Measurements from ENCODE around the gene SBK3.

The SBK3 gene

GRCh38 chr19:55503502-55504251, 41.7 kb downstream of the SBK3 start (continued):
- no peak for TF ChIP-seq MEIS1 (CRISPR knock-in tag; IDR thresholded peaks at IDR 0.05; ENCODE audit: borderline replicate concordance)
- no peak for TF ChIP-seq ZNF548 (tag by site-specific recombination; IDR thresholded peaks at IDR 0.05)
- TF ChIP-seq PRDM6 (tag by site-specific recombination; IDR thresholded peaks at IDR 0.05): no peak
- 0 out of 2 replicates have a peak, but pooled peaks have one; percentile 18 for TF ChIP-seq ZNF404 (tag by site-specific recombination; IDR thresholded peaks at IDR 0.05)
- TF ChIP-seq ZBTB17 (tag by site-specific recombination; IDR thresholded peaks at IDR 0.05): peak; percentile 88
- no peak for TF ChIP-seq ZNF174 (tag by site-specific recombination; IDR thresholded peaks at IDR 0.05)
- TF ChIP-seq ATF2 (tag by site-specific recombination; IDR thresholded peaks at IDR 0.05; ENCODE audit: low read depth): peak; percentile 87; the same call in 1 of the 2 replicates
- no peak for TF ChIP-seq ZNF473 (tag by site-specific recombination; IDR thresholded peaks at IDR 0.05)
- TF ChIP-seq ZNF518A (tag by site-specific recombination; conservative IDR thresholded peaks at IDR 0.05; ENCODE audit: low read depth): peak; percentile 37; the same call in 1 of the 2 replicates
- no peak for TF ChIP-seq ZNF221 (tag by site-specific recombination; IDR thresholded peaks at IDR 0.05; ENCODE audit: borderline replicate concordance)
- TF ChIP-seq ZNF777 (tag by site-specific recombination; IDR thresholded peaks at IDR 0.05; ENCODE audit: borderline replicate concordance): peak; percentile 82
- TF ChIP-seq ZNF24 (tag by site-specific recombination; IDR thresholded peaks at IDR 0.05): no peak
- no peak for TF ChIP-seq ZNF701 (tag by site-specific recombination; IDR thresholded peaks at IDR 0.05)
- TF ChIP-seq ZNF223 (tag by site-specific recombination; IDR thresholded peaks at IDR 0.05): peak; percentile 88
- peak; percentile 77; the same call in 1 of the 2 replicates for TF ChIP-seq ZNF785 (tag by site-specific recombination; IDR thresholded peaks at IDR 0.05)
- peak; percentile 52; the same call in 1 of the 2 replicates for TF ChIP-seq HOXC10 (CRISPR knock-in tag; IDR thresholded peaks at IDR 0.05)
- TF ChIP-seq ZNF350 (tag by site-specific recombination; IDR thresholded peaks at IDR 0.05): no peak
- TF ChIP-seq ZNF692 (tag by site-specific recombination; IDR thresholded peaks at IDR 0.05): peak; percentile 100
- TF ChIP-seq SP3 (tag by site-specific recombination; IDR thresholded peaks at IDR 0.05): peak; percentile 48; the same call in 1 of the 2 replicates
- TF ChIP-seq ZNF610 (tag by site-specific recombination; IDR thresholded peaks at IDR 0.05; ENCODE audit: borderline replicate concordance): peak; percentile 31; the same call in 1 of the 2 replicates
- TF ChIP-seq ELK4 (IDR thresholded peaks at IDR 0.05; ENCODE audit: borderline replicate concordance, low read depth, low read length): no peak
- 0 out of 2 replicates have a peak, but pooled peaks have one; percentile 15 for TF ChIP-seq ZNF248 (tag by site-specific recombination; IDR thresholded peaks at IDR 0.05)
- no peak for TF ChIP-seq ZNF670 (tag by site-specific recombination; IDR thresholded peaks at IDR 0.05; ENCODE audit: low read depth)
- TF ChIP-seq OVOL3 (tag by site-specific recombination; IDR thresholded peaks at IDR 0.05): no peak
- TF ChIP-seq ZFP37 (tag by site-specific recombination; IDR thresholded peaks at IDR 0.05): no peak
- TF ChIP-seq ZBTB10 (tag by site-specific recombination; IDR thresholded peaks at IDR 0.05): 0 out of 2 replicates have a peak, but pooled peaks have one; percentile 50
